Ishikawa (cell line): ENCODE data around the gene COL15A1.

Source experiments
- CEBPB ChIP-seq: IDR thresholded peaks from 2 replicates; pipeline ENCODE4 v1.6.1; 2012
- EGR1 ChIP-seq: IDR thresholded peaks from 2 replicates; pipeline ENCODE4 v1.6.1; 2012
- FOXM1 ChIP-seq: IDR thresholded peaks from 2 replicates; pipeline ENCODE4 v1.6.1; 2012; ENCODE audit warnings: low read depth, borderline replicate concordance
- MAX ChIP-seq: IDR thresholded peaks from 2 replicates; pipeline ENCODE4 v1.6.1; 2012
- NFIC ChIP-seq: IDR thresholded peaks from 2 replicates; pipeline ENCODE4 v1.6.1; 2012
- RAD21 ChIP-seq: IDR thresholded peaks from 2 replicates; pipeline ENCODE4 v1.6.1; 2012; ENCODE audit warnings: low read depth
- REST ChIP-seq: IDR thresholded peaks from 2 replicates; pipeline ENCODE4 v1.6.1; 2012; ENCODE audit warnings: low read depth, mild to moderate bottlenecking
- TEAD4 ChIP-seq: IDR thresholded peaks from 2 replicates; pipeline ENCODE4 v1.6.1; 2012

DNA sequence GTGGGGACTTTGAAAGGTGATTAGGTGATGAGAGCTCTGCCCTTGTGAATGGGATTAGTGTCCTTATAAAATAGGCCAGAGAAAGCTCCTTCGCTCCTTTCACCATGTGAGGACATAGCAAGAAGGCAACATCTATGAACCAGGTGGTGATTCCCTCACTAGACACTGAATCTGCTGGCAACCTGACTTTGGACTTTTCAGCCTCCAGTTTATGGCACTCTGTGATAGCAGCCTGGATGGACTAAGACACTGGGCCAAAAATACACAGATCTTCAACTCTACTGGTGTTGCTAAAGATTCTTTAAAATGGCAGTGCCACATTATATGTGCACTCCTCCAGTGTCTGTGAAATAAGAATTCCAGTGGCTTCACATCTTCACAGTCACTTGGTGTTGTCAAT is 41.2 kb upstream of the COL15A1 start:
- no peak for TF ChIP-seq RAD21
- no peak for TF ChIP-seq FOXM1
- TF ChIP-seq CEBPB, result no peak
- TF ChIP-seq TEAD4, result no peak
- no peak for TF ChIP-seq EGR1
- TF ChIP-seq MAX, result no peak
- TF ChIP-seq REST, result no peak
- no peak for TF ChIP-seq NFIC
